ENCODE measurements around the gene CDH19.

CDH19 gene

GRCh38 chr18:66497351-66497750 is 106.5 kb downstream of the CDH19 start:
- TF ChIP-seq EP300 (IDR thresholded peaks at IDR 0.05; ENCODE audit: borderline replicate concordance): no peak
- TF ChIP-seq ZBTB7A (IDR thresholded peaks at IDR 0.05; ENCODE audit: low read depth): no peak
- TF ChIP-seq YY1 (IDR thresholded peaks at IDR 0.05; ENCODE audit: low read depth): no peak
- no peak for TF ChIP-seq TCF12 (IDR thresholded peaks at IDR 0.05; ENCODE audit: low read depth)
- TF ChIP-seq USF1 (IDR thresholded peaks at IDR 0.05): no peak
- no peak for TF ChIP-seq CEBPB (IDR thresholded peaks at IDR 0.05)
- no peak for TF ChIP-seq MAX (IDR thresholded peaks at IDR 0.05)
- TF ChIP-seq TAF1 (IDR thresholded peaks at IDR 0.05; ENCODE audit: low read depth): no peak
- TF ChIP-seq, protein P1, sequence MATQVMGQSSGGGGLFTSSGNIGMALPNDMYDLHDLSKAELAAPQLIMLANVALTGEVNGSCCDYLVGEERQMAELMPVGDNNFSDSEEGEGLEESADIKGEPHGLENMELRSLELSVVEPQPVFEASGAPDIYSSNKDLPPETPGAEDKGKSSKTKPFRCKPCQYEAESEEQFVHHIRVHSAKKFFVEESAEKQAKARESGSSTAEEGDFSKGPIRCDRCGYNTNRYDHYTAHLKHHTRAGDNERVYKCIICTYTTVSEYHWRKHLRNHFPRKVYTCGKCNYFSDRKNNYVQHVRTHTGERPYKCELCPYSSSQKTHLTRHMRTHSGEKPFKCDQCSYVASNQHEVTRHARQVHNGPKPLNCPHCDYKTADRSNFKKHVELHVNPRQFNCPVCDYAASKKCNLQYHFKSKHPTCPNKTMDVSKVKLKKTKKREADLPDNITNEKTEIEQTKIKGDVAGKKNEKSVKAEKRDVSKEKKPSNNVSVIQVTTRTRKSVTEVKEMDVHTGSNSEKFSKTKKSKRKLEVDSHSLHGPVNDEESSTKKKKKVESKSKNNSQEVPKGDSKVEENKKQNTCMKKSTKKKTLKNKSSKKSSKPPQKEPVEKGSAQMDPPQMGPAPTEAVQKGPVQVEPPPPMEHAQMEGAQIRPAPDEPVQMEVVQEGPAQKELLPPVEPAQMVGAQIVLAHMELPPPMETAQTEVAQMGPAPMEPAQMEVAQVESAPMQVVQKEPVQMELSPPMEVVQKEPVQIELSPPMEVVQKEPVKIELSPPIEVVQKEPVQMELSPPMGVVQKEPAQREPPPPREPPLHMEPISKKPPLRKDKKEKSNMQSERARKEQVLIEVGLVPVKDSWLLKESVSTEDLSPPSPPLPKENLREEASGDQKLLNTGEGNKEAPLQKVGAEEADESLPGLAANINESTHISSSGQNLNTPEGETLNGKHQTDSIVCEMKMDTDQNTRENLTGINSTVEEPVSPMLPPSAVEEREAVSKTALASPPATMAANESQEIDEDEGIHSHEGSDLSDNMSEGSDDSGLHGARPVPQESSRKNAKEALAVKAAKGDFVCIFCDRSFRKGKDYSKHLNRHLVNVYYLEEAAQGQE (IDR thresholded peaks at IDR 0.05; ENCODE audit: low read depth): no peak
- no peak for TF ChIP-seq FOXM1 (IDR thresholded peaks at IDR 0.05; ENCODE audit: borderline replicate concordance, low read depth)
- no peak for TF ChIP-seq CREB1 (IDR thresholded peaks at IDR 0.05; ENCODE audit: low read depth)
- no peak for TF ChIP-seq RAD21 (IDR thresholded peaks at IDR 0.05; ENCODE audit: low read depth)
- no peak for TF ChIP-seq EGR1 (IDR thresholded peaks at IDR 0.05)
- no peak for TF ChIP-seq TEAD4 (IDR thresholded peaks at IDR 0.05)
- no peak for TF ChIP-seq NFIC (IDR thresholded peaks at IDR 0.05)

- TF ChIP-seq TCF12 (IDR thresholded peaks at IDR 0.05; ENCODE audit: low read depth) (no peak), RAD21 (IDR thresholded peaks at IDR 0.05; ENCODE audit: low read depth) (peak; percentile 69; the same call in 1 of the 2 replicates)
Observed at GRCh38 chr18:66495844-66496243, 108.0 kb downstream of the CDH19 start.

GRCh38 chr18:66473882-66474281 is 130.0 kb downstream of the CDH19 start:
- TF ChIP-seq TAF1 (IDR thresholded peaks at IDR 0.05; ENCODE audit: low read depth): no peak
- TF ChIP-seq MAX (IDR thresholded peaks at IDR 0.05): no peak
- no peak for TF ChIP-seq TEAD4 (IDR thresholded peaks at IDR 0.05)
- no peak for TF ChIP-seq USF1 (IDR thresholded peaks at IDR 0.05)
- TF ChIP-seq FOXM1 (IDR thresholded peaks at IDR 0.05; ENCODE audit: borderline replicate concordance, low read depth): no peak
- no peak for TF ChIP-seq RAD21 (IDR thresholded peaks at IDR 0.05; ENCODE audit: low read depth)
- TF ChIP-seq CREB1 (IDR thresholded peaks at IDR 0.05; ENCODE audit: low read depth): no peak
- TF ChIP-seq ZBTB7A (IDR thresholded peaks at IDR 0.05; ENCODE audit: low read depth): no peak
- TF ChIP-seq TCF12 (IDR thresholded peaks at IDR 0.05; ENCODE audit: low read depth): no peak
- no peak for TF ChIP-seq EGR1 (IDR thresholded peaks at IDR 0.05)
- TF ChIP-seq NFIC (IDR thresholded peaks at IDR 0.05): no peak
- no peak for TF ChIP-seq EP300 (IDR thresholded peaks at IDR 0.05; ENCODE audit: borderline replicate concordance)

GRCh38 chr18:66461344-66461743 is 142.5 kb downstream of the CDH19 start:
- no peak for TF ChIP-seq USF1 (IDR thresholded peaks at IDR 0.05)
- TF ChIP-seq YY1 (IDR thresholded peaks at IDR 0.05; ENCODE audit: low read depth): no peak
- TF ChIP-seq RAD21 (IDR thresholded peaks at IDR 0.05; ENCODE audit: low read depth): no peak
- TF ChIP-seq MAX (IDR thresholded peaks at IDR 0.05): no peak
- no peak for TF ChIP-seq TAF1 (IDR thresholded peaks at IDR 0.05; ENCODE audit: low read depth)
- TF ChIP-seq TCF12 (IDR thresholded peaks at IDR 0.05; ENCODE audit: low read depth): no peak
- TF ChIP-seq TEAD4 (IDR thresholded peaks at IDR 0.05): no peak
- TF ChIP-seq NFIC (IDR thresholded peaks at IDR 0.05): no peak

DNA sequence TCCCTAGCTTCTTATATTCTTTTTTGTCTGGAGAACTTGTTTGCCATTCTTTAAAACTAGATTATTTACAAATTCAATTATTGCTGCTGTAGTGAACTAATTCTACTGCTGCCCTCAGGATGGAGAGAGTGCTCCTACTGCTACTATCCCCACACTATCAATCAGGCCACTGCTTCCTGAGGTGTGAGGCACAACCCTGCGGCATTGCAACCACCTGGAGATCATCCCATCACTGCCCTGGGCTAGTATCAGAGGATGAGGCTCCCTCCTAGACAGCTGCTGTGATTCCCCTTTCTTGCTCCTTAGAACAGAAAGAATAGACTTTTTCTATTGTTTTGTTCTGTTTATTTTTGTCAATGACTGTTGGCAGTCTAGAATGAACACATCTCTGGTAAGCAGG is 146.6 kb downstream of the CDH19 start:
- no peak for TF ChIP-seq CREB1 (IDR thresholded peaks at IDR 0.05; ENCODE audit: low read depth)
- TF ChIP-seq YY1 (IDR thresholded peaks at IDR 0.05; ENCODE audit: low read depth): no peak
- no peak for TF ChIP-seq TAF1 (IDR thresholded peaks at IDR 0.05; ENCODE audit: low read depth)
- no peak for TF ChIP-seq NFIC (IDR thresholded peaks at IDR 0.05)
- TF ChIP-seq EGR1 (IDR thresholded peaks at IDR 0.05): no peak
- no peak for TF ChIP-seq MAX (IDR thresholded peaks at IDR 0.05)
- no peak for TF ChIP-seq TEAD4 (IDR thresholded peaks at IDR 0.05)
- no peak for TF ChIP-seq FOXM1 (IDR thresholded peaks at IDR 0.05; ENCODE audit: borderline replicate concordance, low read depth)
- TF ChIP-seq USF1 (IDR thresholded peaks at IDR 0.05): no peak
- no peak for TF ChIP-seq ZBTB7A (IDR thresholded peaks at IDR 0.05; ENCODE audit: low read depth)
- no peak for TF ChIP-seq EP300 (IDR thresholded peaks at IDR 0.05; ENCODE audit: borderline replicate concordance)
- TF ChIP-seq, protein P1 (IDR thresholded peaks at IDR 0.05; ENCODE audit: low read depth): no peak
- no peak for TF ChIP-seq CEBPB (IDR thresholded peaks at IDR 0.05)
- no peak for TF ChIP-seq TCF12 (IDR thresholded peaks at IDR 0.05; ENCODE audit: low read depth)
- TF ChIP-seq RAD21 (IDR thresholded peaks at IDR 0.05; ENCODE audit: low read depth): no peak
